Heart left ventricle (tissue), 13 donors: Measurements from ENCODE around the gene FTMT.

Experiments used
- POLR2A ChIP-seq, 2 donors: fragments of 450-650 bp; IDR thresholded peaks; one replicate each; pipeline ENCODE4 v1.6.1; 2017; ENCODE audit warnings: antibody characterized with exemption in 2 of 2, mild to moderate bottlenecking in 2 of 2, moderate library complexity in 2 of 2
- TF ChIP-seq, protein P1 (sequence below), 12 donors: fragments of 200-600 bp; sonication (generic) in 4 of 12; IDR thresholded peaks; one replicate each; pipeline versions ENCODE4 v1.5.0 to v1.8.0; 2018 to 2022; ENCODE audit warnings: antibody characterized with exemption in 12 of 12, mild to moderate bottlenecking in 5 of 12
- donor health status: ischemic (EF 13 %, LVEDD 7.1; RV severe dilation, severe dysfunction).
- donor health status: DM: no; HTN: yes; CAD: no.
- donor health status: DM: no; HTN: no; CAD: no.
- donor health status: ischemic (EF 25% LVEDD 6.9; RV normal size, moderate dysfunction).
- donor health status: ischemic (EF 25% LVEDD 5.7; RV mildly dilated, moderate dysfunction).
- donor health status: ischemic (EF 35%, LVEDD 5.7; RV mildly dilated, moderate dysfunction).
- donor health status: nonischemic (EF 11% LVEDD 7.7; RV severe dilation, severe dysfunction).
- donor health status: DM: yes; HTN: yes; CAD: no.
- donor health status: PGD.
- donor health status: ischemic (EF 29% LVEDD 5.4; RV normal size, mild dysfunction).
- donor health status: nonischemic (EF 23%, LVEDD 6.1; RV moderate dilation, normal function).

DNA sequence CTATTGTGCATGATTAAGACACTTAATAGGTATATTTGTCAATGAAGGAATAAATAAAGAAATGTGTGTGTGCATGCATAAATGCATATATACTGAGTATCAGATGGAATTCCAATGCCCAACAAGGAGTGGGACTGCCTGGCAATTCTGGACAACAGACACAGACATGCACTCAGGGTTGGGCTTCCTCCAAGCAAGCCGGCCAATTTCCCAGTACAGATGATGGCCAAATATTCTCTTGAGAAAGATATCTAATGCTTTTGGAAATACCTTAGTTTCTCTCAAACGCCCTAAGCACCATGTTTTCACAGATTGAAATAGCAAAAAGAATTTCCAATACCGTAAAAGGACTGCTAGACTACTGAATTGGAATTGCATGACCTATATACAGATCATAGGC lies 11.1 kb downstream of the FTMT start:
- TF ChIP-seq, protein P1, sequence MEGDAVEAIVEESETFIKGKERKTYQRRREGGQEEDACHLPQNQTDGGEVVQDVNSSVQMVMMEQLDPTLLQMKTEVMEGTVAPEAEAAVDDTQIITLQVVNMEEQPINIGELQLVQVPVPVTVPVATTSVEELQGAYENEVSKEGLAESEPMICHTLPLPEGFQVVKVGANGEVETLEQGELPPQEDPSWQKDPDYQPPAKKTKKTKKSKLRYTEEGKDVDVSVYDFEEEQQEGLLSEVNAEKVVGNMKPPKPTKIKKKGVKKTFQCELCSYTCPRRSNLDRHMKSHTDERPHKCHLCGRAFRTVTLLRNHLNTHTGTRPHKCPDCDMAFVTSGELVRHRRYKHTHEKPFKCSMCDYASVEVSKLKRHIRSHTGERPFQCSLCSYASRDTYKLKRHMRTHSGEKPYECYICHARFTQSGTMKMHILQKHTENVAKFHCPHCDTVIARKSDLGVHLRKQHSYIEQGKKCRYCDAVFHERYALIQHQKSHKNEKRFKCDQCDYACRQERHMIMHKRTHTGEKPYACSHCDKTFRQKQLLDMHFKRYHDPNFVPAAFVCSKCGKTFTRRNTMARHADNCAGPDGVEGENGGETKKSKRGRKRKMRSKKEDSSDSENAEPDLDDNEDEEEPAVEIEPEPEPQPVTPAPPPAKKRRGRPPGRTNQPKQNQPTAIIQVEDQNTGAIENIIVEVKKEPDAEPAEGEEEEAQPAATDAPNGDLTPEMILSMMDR (IDR thresholded peaks at IDR 0.05) = no peak
- no peak for TF ChIP-seq POLR2A (IDR thresholded peaks at IDR 0.05)
